ENCODE results near the gene GNAL.

DNA sequence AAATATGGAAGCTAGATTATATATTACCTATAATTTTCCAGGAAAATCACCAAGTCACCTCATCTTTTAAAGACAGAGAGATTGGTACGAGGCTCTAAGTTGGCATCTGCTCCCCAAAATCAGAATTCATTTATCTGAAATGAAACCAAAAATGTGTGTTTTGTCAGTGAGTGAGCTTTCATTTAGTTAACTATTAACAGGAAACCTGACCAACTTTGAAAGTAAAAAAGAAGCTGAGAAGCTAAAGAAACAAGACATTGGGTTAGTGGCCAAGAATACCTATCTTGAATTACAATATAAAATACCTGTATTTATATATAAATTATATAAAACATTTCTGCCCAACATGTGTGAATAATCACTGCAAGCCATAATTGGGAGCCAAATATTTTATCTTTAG, 217.1 kb downstream of the GNAL start:
- TF ChIP-seq, protein P1, sequence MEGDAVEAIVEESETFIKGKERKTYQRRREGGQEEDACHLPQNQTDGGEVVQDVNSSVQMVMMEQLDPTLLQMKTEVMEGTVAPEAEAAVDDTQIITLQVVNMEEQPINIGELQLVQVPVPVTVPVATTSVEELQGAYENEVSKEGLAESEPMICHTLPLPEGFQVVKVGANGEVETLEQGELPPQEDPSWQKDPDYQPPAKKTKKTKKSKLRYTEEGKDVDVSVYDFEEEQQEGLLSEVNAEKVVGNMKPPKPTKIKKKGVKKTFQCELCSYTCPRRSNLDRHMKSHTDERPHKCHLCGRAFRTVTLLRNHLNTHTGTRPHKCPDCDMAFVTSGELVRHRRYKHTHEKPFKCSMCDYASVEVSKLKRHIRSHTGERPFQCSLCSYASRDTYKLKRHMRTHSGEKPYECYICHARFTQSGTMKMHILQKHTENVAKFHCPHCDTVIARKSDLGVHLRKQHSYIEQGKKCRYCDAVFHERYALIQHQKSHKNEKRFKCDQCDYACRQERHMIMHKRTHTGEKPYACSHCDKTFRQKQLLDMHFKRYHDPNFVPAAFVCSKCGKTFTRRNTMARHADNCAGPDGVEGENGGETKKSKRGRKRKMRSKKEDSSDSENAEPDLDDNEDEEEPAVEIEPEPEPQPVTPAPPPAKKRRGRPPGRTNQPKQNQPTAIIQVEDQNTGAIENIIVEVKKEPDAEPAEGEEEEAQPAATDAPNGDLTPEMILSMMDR (IDR thresholded peaks at IDR 0.05): no peak
- TF ChIP-seq POLR2A (IDR thresholded peaks at IDR 0.05): no peak

Measured in heart left ventricle (tissue), 13 donors.